Measurements from ENCODE around the gene HYKK. TPM values are rescaled to one million over a fixed set of nuclear protein-coding genes. Genes with fewer than 3 reads are reported as not detected.

The HYKK gene
- total RNA-seq, 1 donor, result 5.1 TPM

DNA sequence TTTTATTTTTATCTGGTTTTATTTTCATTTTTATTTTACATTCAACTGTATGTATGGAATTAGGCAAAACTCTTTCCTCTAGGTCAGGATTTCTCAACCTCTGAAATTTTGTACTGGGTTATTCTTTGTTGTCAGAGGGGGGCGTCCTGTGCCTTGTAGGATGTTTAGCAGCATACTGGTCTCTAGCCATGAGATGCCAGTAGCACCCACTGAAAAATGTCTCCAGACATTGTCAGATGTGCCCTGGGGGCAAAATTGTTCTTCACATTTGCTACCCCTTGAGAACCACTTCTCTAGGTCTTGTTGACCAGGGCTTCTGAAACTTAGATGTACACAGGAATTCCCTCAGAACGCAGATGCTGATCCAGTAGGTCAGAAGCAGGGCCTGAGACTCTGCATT lies 63.3 kb downstream of the HYKK start:
- Histone ChIP-seq H3K36me3 (ENCODE audit: insufficient read depth, low read length) (no peaks in the 10 kb centered on the region), H2AFZ (ENCODE audit: low read length) (no peak overlapping the region), H3K79me2 (ENCODE audit: insufficient read depth, low read length) (no peaks in the 10 kb centered on the region), H4K20me1 (ENCODE audit: insufficient read depth, low read length) (no peaks in the 10 kb centered on the region), H3K4me1 (ENCODE audit: insufficient read depth, low read length) (peaks cover 6% of the 10 kb centered on the region), H3K4me2 (ENCODE audit: insufficient read depth, low read length) (no peak overlapping the region), H3K4me3 (ENCODE audit: insufficient read depth, low read length) (no peak overlapping the region), H3K27me3 (ENCODE audit: insufficient read depth, low read length) (peaks cover 15% of the 10 kb centered on the region), H3K27ac (ENCODE audit: low read depth, low read length) (no peak overlapping the region), H3K9me3 (ENCODE audit: low read depth, low read length) (no peaks in the 10 kb centered on the region)
- TF ChIP-seq, protein P1, sequence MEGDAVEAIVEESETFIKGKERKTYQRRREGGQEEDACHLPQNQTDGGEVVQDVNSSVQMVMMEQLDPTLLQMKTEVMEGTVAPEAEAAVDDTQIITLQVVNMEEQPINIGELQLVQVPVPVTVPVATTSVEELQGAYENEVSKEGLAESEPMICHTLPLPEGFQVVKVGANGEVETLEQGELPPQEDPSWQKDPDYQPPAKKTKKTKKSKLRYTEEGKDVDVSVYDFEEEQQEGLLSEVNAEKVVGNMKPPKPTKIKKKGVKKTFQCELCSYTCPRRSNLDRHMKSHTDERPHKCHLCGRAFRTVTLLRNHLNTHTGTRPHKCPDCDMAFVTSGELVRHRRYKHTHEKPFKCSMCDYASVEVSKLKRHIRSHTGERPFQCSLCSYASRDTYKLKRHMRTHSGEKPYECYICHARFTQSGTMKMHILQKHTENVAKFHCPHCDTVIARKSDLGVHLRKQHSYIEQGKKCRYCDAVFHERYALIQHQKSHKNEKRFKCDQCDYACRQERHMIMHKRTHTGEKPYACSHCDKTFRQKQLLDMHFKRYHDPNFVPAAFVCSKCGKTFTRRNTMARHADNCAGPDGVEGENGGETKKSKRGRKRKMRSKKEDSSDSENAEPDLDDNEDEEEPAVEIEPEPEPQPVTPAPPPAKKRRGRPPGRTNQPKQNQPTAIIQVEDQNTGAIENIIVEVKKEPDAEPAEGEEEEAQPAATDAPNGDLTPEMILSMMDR (IDR thresholded peaks at IDR 0.05; ENCODE audit: extremely low read depth, low read depth, low read length), result no peak
- DNase-seq (ENCODE audit: insufficient read length, low spot score, missing footprints), result no peak

DNA sequence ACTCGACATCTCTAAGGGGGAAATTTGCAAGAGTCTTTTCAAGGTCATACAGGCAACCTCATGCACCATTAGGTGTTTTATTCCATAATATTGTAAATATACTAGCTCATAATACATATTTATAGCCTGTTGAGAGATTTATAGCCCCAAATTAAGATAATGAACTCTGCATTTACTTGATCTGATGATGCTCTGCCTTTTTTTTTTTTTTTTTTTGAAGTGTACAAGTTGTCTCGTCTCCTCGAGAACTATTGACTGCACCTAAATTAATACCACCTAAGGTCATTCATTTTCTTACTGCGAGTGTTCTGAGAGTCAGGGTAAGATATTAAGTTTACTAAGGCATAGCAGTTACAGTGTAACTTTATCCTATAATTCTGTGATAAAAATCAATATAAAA lies 64.0 kb downstream of the HYKK start:
- Histone ChIP-seq H2AFZ (ENCODE audit: low read length) (no peak overlapping the region), H3K4me3 (ENCODE audit: insufficient read depth, low read length) (no peak overlapping the region), H3K36me3 (ENCODE audit: insufficient read depth, low read length) (no peaks in the 10 kb centered on the region), H3K9me3 (ENCODE audit: low read depth, low read length) (no peaks in the 10 kb centered on the region), H3K27ac (ENCODE audit: low read depth, low read length) (no peak overlapping the region), H3K79me2 (ENCODE audit: insufficient read depth, low read length) (no peaks in the 10 kb centered on the region), H3K4me1 (ENCODE audit: insufficient read depth, low read length) (no peaks in the 10 kb centered on the region), H3K27me3 (ENCODE audit: insufficient read depth, low read length) (peaks cover 15% of the 10 kb centered on the region), H3K4me2 (ENCODE audit: insufficient read depth, low read length) (no peak overlapping the region), H4K20me1 (ENCODE audit: insufficient read depth, low read length) (no peaks in the 10 kb centered on the region)
- DNase-seq (ENCODE audit: insufficient read length, low spot score, missing footprints), result no peak
- TF ChIP-seq, protein P1 (IDR thresholded peaks at IDR 0.05; ENCODE audit: extremely low read depth, low read depth, low read length), result no peak

DNA sequence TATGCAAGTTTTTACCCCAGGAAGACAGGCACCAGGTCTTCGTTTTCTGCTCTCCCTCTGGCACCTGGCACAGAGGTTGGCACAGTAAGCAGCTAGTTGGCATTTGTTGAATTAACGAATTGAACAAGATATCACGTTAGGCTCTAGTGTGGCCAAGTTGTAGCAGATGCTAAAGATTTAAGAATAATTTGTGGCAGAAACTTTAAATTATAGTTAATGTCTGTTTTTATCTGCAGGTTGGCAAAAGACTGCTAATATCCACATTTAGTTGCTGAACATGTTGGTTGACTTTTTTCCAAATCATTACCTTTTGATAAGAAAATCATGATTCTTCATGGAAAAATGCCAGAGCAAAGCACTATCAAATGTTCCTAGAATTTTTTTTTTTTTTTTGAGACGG lies 66.0 kb downstream of the HYKK start:
- DNase-seq (ENCODE audit: insufficient read length, low spot score, missing footprints), result no peak
- Histone ChIP-seq H3K36me3 (ENCODE audit: insufficient read depth, low read length) (no peaks in the 10 kb centered on the region), H3K4me2 (ENCODE audit: insufficient read depth, low read length) (no peak overlapping the region), H3K79me2 (ENCODE audit: insufficient read depth, low read length) (no peaks in the 10 kb centered on the region), H3K27ac (ENCODE audit: low read depth, low read length) (no peak overlapping the region), H3K4me3 (ENCODE audit: insufficient read depth, low read length) (no peak overlapping the region), H4K20me1 (ENCODE audit: insufficient read depth, low read length) (no peaks in the 10 kb centered on the region), H2AFZ (ENCODE audit: low read length) (no peak overlapping the region), H3K27me3 (ENCODE audit: insufficient read depth, low read length) (peaks cover 5% of the 10 kb centered on the region), H3K9me3 (ENCODE audit: low read depth, low read length) (no peaks in the 10 kb centered on the region), H3K4me1 (ENCODE audit: insufficient read depth, low read length) (no peaks in the 10 kb centered on the region)
- TF ChIP-seq, protein P1 (IDR thresholded peaks at IDR 0.05; ENCODE audit: extremely low read depth, low read depth, low read length), result no peak

DNA sequence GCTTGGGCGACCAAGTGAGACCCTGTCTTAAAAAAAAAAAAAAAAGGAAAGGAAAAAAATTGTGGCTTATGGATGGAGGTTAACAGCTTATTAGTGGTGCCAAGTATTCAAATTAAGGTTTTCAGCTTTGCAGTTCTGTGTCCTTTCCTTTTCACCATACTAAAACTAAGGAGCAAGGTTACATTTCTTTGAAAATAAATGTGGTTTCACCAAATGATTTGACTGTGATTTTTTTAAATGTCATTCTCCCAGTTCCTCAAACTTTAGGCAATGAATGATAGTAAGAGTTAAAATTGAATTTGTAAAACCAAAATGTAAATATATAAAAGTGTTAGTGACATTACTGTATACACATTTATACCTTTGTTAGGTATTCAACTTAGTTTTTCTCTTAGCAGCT lies 67.6 kb downstream of the HYKK start:
- H3K4me3 ChIP-seq (ENCODE audit: insufficient read depth, low read length), result no peak overlapping the region
- H3K9me3 ChIP-seq (ENCODE audit: low read depth, low read length), result no peaks in the 10 kb centered on the region
- H3K27ac ChIP-seq (ENCODE audit: low read depth, low read length), result no peak overlapping the region
- no peak overlapping the region for H2AFZ ChIP-seq (ENCODE audit: low read length)
- H3K79me2 ChIP-seq (ENCODE audit: insufficient read depth, low read length), result no peaks in the 10 kb centered on the region
- H3K4me2 ChIP-seq (ENCODE audit: insufficient read depth, low read length), result no peak overlapping the region
- H3K4me1 ChIP-seq (ENCODE audit: insufficient read depth, low read length), result no peaks in the 10 kb centered on the region
- peaks cover 3% of the 10 kb centered on the region for H3K27me3 ChIP-seq (ENCODE audit: insufficient read depth, low read length)
- H3K36me3 ChIP-seq (ENCODE audit: insufficient read depth, low read length), result no peaks in the 10 kb centered on the region
- no peak for DNase-seq (ENCODE audit: insufficient read length, low spot score, missing footprints)
- no peaks in the 10 kb centered on the region for H4K20me1 ChIP-seq (ENCODE audit: insufficient read depth, low read length)
- TF ChIP-seq, protein P1 (IDR thresholded peaks at IDR 0.05; ENCODE audit: extremely low read depth, low read depth, low read length), result no peak

Other genes starting within 250 kb of the HYKK start
- 2.1 and 2.2 TPM in 2 replicates for gene DNAJA4, start 243.0 kb upstream of the HYKK start, total RNA-seq
- gene SKIC8, start 208.0 kb upstream of the HYKK start, total RNA-seq, result 62.6 and 64.8 TPM in 2 replicates
- not detected in 2 replicates for gene CRABP1, start 167.2 kb upstream of the HYKK start, total RNA-seq
- 26.8 and 27.1 TPM in 2 replicates for gene IREB2, start 69.4 kb upstream of the HYKK start, total RNA-seq
- gene PSMA4, start 32.9 kb downstream of the HYKK start, total RNA-seq, result 209 and 214 TPM in 2 replicates
- gene CHRNA5, start 57.9 kb downstream of the HYKK start, total RNA-seq, result 0.29 and 0.36 TPM in 2 replicates
- not detected in 2 replicates for gene CHRNA3, start 113.4 kb downstream of the HYKK start, total RNA-seq
- not detected in 2 replicates for gene CHRNB4, start 133.6 kb downstream of the HYKK start, total RNA-seq

Data from osteoblast (primary cell).